Measurements from ENCODE around the gene ANKZF1.
A peak's percentile ranks its signal among the peaks of the same experiment; 100 is the strongest.
"Not testable (repeated sequence)": the region's sequence is repeated elsewhere in the genome, so short reads cannot be mapped to it uniquely, and the experiment has no call there.

The ANKZF1 gene

GRCh38 chr2:219254590-219255201, 25.1 kb downstream of the ANKZF1 start:
- peak; percentile 67 for DNase-seq

GRCh38 chr2:219258942-219259341, 29.3 kb downstream of the ANKZF1 start:
- DNase-seq: not testable (repeated sequence)

DNA sequence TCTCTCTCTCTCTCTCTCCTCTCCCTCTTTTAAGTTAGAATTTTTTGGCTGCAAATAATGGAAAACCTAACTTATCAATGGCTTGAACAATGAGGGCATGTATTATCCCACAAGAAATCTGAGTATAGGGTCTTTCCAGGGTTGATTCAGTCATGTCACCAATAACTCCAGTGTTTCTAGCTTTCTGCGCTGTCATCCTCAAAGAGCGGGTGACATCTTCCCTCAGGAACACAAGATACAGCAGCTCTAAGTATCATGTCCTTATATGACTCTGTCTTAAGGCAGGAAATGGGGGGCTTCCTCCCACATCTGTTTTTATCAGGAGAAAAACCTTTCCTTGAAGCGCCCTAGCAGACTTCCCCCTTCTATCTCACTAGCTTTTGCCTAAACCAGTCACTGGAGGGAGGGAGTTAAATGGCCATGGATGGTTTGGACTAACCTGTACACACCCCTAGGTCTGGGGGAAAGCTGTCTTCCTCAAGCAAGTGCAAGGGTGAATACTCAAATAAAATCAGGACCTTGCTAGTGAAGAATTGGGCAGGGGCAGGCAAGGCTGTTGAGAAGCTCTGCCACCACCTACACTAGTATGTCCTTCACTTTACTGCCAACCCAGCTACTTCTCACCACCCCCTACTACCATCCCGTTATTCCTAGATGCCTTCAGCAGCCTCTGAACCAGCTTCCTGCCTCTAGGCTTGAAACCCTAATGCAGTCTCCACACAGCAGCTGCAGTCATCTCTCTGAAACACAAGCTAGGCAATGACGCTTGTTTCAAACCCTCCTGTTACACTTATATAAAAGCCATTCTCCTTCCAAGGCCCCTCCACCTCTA, 31.6 kb downstream of the ANKZF1 start:
- no peak for DNase-seq

GRCh38 chr2:219266232-219266631, 36.6 kb downstream of the ANKZF1 start:
- no peak for DNase-seq

- no peak for DNase-seq
Measured at GRCh38 chr2:219266886-219267285, 37.3 kb downstream of the ANKZF1 start.

DNA sequence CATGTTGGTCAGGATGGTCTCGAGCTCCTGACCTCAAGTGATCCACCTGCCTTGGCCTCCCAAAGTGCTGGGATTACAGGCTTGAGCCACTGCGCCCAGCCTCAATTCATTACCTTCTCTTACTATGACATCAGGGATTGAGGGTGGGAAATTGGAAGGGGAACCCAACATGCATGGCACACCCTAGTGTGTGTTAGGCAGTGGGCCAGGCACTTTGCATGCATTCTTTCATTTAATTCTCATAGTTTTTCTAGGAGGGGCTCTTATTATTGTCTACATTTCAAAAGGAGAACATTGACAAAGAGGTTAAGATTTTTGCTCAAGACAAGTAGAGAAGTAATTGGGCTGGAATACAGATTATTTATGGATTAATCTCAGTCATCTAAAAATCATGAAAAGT, 38.7 kb downstream of the ANKZF1 start:
- DNase-seq: no peak

DNA sequence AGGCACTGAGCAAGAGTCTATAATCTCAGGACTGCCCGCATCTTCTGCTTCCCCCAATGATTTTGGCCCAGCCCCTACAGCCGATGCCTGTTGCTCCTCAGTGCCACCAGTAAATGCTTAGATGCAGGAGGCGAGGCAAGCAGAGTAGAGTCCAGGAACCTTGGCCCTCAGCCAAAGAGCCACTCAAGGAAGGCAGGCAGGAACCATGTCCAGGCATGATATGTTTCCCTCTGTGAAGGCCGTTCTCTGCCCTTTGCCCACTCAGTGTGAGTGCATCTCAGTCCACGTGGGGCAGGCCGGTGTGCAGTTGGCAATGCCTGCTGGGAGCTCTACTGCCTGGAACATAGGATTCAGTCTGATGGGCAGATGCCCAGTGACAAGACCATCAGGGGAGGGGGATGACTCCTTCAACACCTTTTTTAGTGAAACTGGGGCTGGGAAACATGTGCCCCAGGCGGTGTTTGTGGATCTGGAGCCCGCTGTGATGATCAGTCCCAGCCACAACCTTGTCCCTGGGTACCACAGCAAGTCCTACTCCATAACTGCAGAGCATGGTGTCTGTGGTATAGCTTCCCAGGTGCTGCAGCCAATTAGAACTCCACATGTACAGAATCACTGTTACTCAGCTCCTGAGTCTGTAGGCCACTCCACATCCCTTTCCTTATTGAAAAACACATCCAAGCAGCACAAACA, 39.9 kb downstream of the ANKZF1 start:
- DNase-seq: no peak

- no peak for DNase-seq
Measured at GRCh38 chr2:219270055-219270372, 40.4 kb downstream of the ANKZF1 start.

DNA sequence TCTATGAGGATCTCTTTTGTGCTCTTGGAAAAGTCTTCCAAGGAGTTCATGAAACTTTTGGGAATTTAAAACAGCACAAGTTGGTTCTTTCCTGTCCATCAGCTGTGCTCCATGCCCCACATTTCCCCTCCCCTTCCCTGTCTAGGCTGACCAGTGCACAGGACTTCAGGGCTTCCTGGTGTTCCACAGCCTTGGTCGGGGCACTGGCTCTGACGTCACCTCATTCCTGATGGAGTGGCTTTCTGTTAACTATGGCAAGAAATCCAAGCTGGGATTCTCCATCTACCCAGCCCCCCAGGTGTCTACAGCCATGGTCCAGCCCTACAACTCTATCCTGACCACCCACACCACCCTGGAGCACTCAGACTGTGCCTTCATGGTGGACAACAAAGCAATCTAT, 41.4 kb downstream of the ANKZF1 start:
- no peak for DNase-seq

DNA sequence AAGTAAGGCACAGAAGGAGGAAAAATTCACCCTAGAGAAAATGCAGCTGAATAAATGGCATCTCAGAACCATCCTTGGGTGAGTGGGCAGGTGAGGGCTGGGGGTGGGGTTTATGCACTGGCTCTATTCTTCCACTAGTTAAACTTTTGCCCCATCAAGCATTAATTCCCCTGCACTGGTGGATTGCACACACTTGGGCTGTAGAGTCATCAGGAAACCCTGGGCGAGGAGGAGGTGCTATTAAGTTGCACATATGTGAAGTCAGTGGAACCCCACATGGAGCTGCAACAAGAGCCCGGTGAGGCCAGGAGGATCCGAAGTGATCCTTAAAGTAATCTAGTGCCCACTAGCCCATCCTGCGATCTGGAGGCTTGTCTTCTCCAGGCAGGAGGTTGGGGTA, 42.8 kb downstream of the ANKZF1 start:
- DNase-seq: no peak

DNA sequence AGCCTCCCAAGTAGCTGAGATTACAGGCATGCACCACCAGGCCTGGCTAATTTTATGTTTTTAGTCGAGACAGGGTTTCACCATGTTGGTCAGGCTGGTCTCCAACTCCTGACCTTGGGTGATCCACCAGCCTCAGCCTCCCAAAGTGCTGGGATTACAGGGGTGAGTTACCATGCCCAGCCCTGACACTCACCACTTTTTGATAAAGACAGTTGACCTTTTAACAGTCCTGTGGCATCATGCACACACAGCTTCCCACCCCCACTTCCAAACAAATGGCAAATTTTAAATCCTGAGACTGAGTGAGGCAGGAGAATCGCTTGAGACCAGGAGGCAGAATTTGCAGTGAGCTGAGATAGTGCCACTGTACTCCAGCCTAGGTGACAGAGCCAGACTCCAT, 43.4 kb downstream of the ANKZF1 start:
- DNase-seq: no peak

- DNase-seq: no peak
Measured at GRCh38 chr2:219273937-219274336, 44.3 kb downstream of the ANKZF1 start.

GRCh38 chr2:219274361-219274921, 44.8 kb downstream of the ANKZF1 start:
- DNase-seq: no peak

- DNase-seq: peak; percentile 82
Measured at GRCh38 chr2:219277703-219278654, 48.4 kb downstream of the ANKZF1 start.

- no peak for DNase-seq
Measured at GRCh38 chr2:219278655-219279150, 49.1 kb downstream of the ANKZF1 start.

- DNase-seq: peak; percentile 98
Measured at GRCh38 chr2:219279151-219279915, 49.7 kb downstream of the ANKZF1 start, which contains the start of gene DNAJB2. Gene DNAJB2, plus strand, starts transcription at chr2:219279366. Its CDS starts 468 bp downstream, at chr2:219279834.

- no peak for DNase-seq
Measured at GRCh38 chr2:219279916-219280516, 50.4 kb downstream of the ANKZF1 start.

DNA sequence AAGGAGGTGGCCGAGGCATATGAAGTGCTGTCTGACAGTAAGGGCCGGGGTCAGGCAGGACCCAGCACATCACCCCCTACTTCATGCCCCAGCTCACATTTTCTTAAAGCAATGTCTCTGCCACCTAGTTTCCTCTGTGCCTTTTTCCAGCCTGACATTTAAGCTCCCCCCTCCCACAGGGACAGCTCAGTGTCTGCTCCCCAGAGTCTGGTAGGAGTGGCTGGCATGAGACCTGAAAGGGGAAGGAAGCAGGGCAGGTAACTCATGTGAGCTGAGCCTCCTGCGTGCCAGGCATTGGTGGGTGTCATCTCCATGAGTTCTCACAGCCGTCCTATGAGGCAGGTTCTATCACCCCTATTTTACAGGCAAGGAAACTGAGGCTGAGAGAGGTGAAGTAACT, 51.0 kb downstream of the ANKZF1 start:
- DNase-seq: no peak

DNA sequence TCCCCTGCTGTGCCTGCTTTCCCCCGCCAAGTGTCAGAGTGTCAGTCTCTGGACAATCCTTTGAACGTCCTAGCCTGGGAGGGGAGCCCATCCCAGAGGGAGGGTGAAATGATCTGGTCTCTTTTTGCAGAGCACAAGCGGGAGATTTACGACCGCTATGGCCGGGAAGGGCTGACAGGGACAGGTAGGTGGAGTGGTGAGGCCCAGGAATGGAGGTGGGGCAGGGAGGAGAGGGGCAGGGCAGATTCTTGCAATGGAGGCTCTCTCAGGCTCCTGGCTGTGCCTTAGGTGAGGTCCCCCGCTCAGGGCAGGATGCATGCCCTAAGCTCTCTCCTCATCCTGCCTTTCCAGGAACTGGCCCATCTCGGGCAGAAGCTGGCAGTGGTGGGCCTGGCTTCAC, 52.0 kb downstream of the ANKZF1 start:
- DNase-seq: no peak

- no peak for DNase-seq
Measured at GRCh38 chr2:219282375-219282774, 52.8 kb downstream of the ANKZF1 start.
